Measurements from ENCODE around the gene MS4A15.

- TF ChIP-seq EZH2phosphoT487 (IDR thresholded peaks at IDR 0.05) (no peak), CTCF (IDR thresholded peaks at IDR 0.05) (no peak)
These were observed 13.6 kb upstream of the MS4A15 start for GRCh38 chr11:60743058-60743457.
